ENCODE data around the gene GCSAM.

GCSAM gene

GRCh38 chr3:112132975-112133448 is at the start of gene GCSAM:
TSS of gene GCSAM (minus strand) at chr3:112133248. CDS start at chr3:112133120, 128 bp downstream.
- peaks cover 34% of the 10 kb centered on the region for H3K4me1 ChIP-seq (ENCODE audit: insufficient read depth, low read length)
- H3K9ac ChIP-seq (ENCODE audit: low read depth, low read length), result no peak within 1 kb of the TSS
- H3K36me3 ChIP-seq (ENCODE audit: insufficient read depth, low read depth, low read length), result no peaks in the 10 kb centered on the region
- H3K4me3 ChIP-seq (ENCODE audit: low read length), result no peak within 1 kb of the TSS
- H3K9me3 ChIP-seq (ENCODE audit: insufficient read depth, low read depth, low read length), result no peaks in the 10 kb centered on the region
- H3K27ac ChIP-seq (ENCODE audit: low read length), result no peak within 1 kb of the TSS
- no peaks in the 10 kb centered on the region for H3K27me3 ChIP-seq (ENCODE audit: insufficient read depth, low read length)

DNA sequence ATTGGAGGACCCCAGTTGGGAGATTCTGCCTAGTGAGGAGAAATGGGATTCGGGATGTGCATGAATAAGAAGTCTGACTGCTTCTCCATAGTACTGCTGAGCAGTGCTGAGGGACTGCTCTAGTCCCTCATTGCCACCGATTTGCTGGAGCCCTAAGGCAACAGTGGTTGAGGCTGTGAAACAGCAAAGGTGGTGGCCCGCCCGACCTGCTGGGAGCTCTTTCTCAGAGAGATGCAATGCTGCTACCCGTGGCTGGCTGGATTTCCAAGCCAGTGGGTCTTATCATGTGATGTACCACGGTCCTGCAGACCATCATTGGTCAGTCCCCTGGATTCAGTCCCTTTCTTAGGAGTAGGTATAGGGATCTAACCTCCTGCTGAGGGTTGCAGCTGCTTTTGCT is 42.6 kb upstream of the GCSAM start:
- Histone ChIP-seq H3K27me3 (ENCODE audit: insufficient read depth, low read length) (no peaks in the 10 kb centered on the region), H3K4me1 (ENCODE audit: insufficient read depth, low read length) (no peaks in the 10 kb centered on the region), H3K9ac (ENCODE audit: low read depth, low read length) (no peak overlapping the region), H3K9me3 (ENCODE audit: insufficient read depth, low read depth, low read length) (no peaks in the 10 kb centered on the region), H3K4me3 (ENCODE audit: low read length) (no peak overlapping the region), H3K27ac (ENCODE audit: low read length) (no peak overlapping the region), H3K36me3 (ENCODE audit: insufficient read depth, low read depth, low read length) (no peaks in the 10 kb centered on the region)

DNA sequence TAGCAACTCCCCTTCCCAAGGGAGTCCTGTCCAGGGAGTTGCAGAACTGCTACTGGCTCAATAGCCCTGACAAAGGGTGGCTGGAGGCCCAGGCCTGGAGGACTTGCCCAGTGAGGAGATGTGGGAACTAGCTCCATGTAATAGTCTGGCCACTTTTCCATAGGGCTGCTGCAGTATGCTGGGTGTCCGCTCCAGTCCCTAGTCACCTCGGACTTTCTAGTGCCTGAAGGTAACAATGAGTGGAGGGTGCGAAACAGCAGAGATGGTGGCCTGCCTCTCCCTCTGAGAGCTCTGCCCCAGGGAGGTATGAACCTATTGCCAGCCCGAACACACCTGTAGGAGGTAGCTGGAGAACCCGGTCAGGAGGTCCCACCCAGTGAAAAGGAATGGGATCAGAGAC is 42.0 kb upstream of the GCSAM start:
- Histone ChIP-seq H3K9ac (ENCODE audit: low read depth, low read length) (no peak overlapping the region), H3K4me1 (ENCODE audit: insufficient read depth, low read length) (no peaks in the 10 kb centered on the region), H3K36me3 (ENCODE audit: insufficient read depth, low read depth, low read length) (no peaks in the 10 kb centered on the region), H3K27me3 (ENCODE audit: insufficient read depth, low read length) (no peaks in the 10 kb centered on the region), H3K4me3 (ENCODE audit: low read length) (no peak overlapping the region), H3K9me3 (ENCODE audit: insufficient read depth, low read depth, low read length) (no peaks in the 10 kb centered on the region), H3K27ac (ENCODE audit: low read length) (no peak overlapping the region)

GRCh38 chr3:112171144-112171543 is 38.1 kb upstream of the GCSAM start:
- H3K27ac ChIP-seq (ENCODE audit: low read length), result no peak overlapping the region
- H3K4me1 ChIP-seq (ENCODE audit: insufficient read depth, low read length), result no peaks in the 10 kb centered on the region
- no peaks in the 10 kb centered on the region for H3K36me3 ChIP-seq (ENCODE audit: insufficient read depth, low read depth, low read length)
- H3K4me3 ChIP-seq (ENCODE audit: low read length), result no peak overlapping the region
- peaks cover 4% of the 10 kb centered on the region for H3K9me3 ChIP-seq (ENCODE audit: insufficient read depth, low read depth, low read length)
- H3K9ac ChIP-seq (ENCODE audit: low read depth, low read length), result no peak overlapping the region
- H3K27me3 ChIP-seq (ENCODE audit: insufficient read depth, low read length), result no peaks in the 10 kb centered on the region

DNA sequence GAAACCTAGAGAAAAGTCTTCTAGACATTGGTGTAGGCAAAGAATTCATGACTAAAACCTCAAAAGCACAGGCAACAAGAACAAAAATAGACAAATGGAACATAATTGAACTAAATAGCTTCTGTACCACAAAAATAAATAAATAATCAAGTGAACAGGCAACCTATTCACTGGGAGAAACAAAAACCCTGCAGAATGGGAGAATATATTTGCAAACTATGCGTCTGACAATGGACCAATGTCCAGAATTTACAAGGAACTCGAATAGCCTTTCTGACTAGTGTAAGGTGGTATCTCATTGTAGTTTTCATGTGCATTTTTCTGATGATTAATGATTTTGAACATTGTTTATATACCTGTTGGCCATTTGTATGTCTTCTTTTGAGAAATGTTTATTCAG is 37.0 kb upstream of the GCSAM start:
- no peak overlapping the region for H3K27ac ChIP-seq (ENCODE audit: low read length)
- H3K36me3 ChIP-seq (ENCODE audit: insufficient read depth, low read depth, low read length), result no peaks in the 10 kb centered on the region
- H3K4me1 ChIP-seq (ENCODE audit: insufficient read depth, low read length), result no peaks in the 10 kb centered on the region
- no peaks in the 10 kb centered on the region for H3K27me3 ChIP-seq (ENCODE audit: insufficient read depth, low read length)
- no peak overlapping the region for H3K4me3 ChIP-seq (ENCODE audit: low read length)
- no peak overlapping the region for H3K9ac ChIP-seq (ENCODE audit: low read depth, low read length)
- H3K9me3 ChIP-seq (ENCODE audit: insufficient read depth, low read depth, low read length), result peaks cover 11% of the 10 kb centered on the region

DNA sequence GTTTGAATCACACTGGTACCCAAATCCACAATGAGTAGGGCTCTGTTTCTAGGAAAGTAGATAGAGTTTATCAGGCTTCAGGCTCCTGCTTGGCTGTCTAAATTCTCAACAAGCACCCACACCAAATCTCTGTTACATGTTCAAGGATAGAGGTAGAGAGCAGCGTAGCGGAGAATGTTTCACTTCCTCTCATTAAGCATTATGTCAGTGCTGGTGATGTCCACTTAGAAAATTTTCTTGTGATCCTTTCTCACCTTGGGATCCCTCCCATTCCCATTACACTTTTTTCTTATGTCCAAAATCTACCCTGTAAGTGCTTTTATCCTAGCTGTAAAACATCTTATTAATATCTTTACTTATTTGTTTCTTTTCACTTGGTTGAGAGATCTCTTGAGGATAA is 34.7 kb upstream of the GCSAM start:
- H3K36me3 ChIP-seq (ENCODE audit: insufficient read depth, low read depth, low read length), result no peaks in the 10 kb centered on the region
- H3K27ac ChIP-seq (ENCODE audit: low read length), result no peak overlapping the region
- H3K4me1 ChIP-seq (ENCODE audit: insufficient read depth, low read length), result no peaks in the 10 kb centered on the region
- H3K27me3 ChIP-seq (ENCODE audit: insufficient read depth, low read length), result no peaks in the 10 kb centered on the region
- peaks cover 11% of the 10 kb centered on the region for H3K9me3 ChIP-seq (ENCODE audit: insufficient read depth, low read depth, low read length)
- no peak overlapping the region for H3K9ac ChIP-seq (ENCODE audit: low read depth, low read length)
- no peak overlapping the region for H3K4me3 ChIP-seq (ENCODE audit: low read length)

DNA sequence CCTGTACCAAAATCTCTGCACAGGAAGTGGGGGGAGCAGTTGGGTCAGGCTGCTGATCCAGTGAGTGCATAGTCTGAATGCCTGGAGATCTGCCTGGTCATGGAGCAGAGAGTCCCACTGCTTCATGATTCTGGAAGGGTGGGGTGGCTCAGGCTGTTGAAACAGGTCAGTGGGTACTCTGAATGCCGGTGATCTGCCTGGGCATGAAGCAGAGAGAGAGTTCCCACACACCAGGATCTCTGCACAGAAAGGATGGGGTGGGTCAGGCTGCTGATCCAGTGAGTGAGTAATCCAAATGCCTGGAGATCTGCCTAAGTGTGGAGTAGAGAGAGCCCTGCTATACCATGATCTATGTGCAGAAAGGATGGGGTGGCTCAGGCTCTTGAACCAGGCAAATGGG is 16.1 kb upstream of the GCSAM start:
- Histone ChIP-seq H3K9me3 (ENCODE audit: insufficient read depth, low read depth, low read length) (peaks cover 28% of the 10 kb centered on the region), H3K4me1 (ENCODE audit: insufficient read depth, low read length) (no peaks in the 10 kb centered on the region)

DNA sequence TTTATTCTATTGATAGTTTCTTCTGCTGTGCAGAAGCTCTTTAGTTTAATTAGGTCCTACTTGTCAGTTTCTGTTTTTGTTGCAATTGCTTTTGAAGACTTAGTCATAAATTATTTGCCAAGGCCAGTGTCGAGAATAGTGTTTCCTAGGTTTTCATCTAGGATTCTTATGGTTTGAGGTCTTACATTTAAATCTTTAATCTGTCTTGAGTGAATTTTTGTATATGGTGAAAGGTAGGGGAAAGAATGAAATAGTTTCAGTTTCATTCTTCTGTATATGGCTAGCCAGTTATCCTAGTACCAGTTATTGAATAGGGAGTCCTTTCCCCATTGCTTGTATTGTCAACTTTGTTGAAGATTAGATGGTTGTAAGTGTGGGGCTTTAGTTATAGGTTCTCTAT is 10.6 kb upstream of the GCSAM start:
- H3K4me3 ChIP-seq (ENCODE audit: low read length), result no peak overlapping the region
- no peaks in the 10 kb centered on the region for H3K36me3 ChIP-seq (ENCODE audit: insufficient read depth, low read depth, low read length)
- H3K4me1 ChIP-seq (ENCODE audit: insufficient read depth, low read length), result no peaks in the 10 kb centered on the region; the same call in 1 of the 2 replicates

More for the DNA sequence above, 16.1 kb upstream of the GCSAM start:
- no peak overlapping the region for H3K4me3 ChIP-seq (ENCODE audit: low read length)
- H3K9ac ChIP-seq (ENCODE audit: low read depth, low read length), result no peak overlapping the region
- no peaks in the 10 kb centered on the region for H3K36me3 ChIP-seq (ENCODE audit: insufficient read depth, low read depth, low read length)
- H3K27ac ChIP-seq (ENCODE audit: low read length), result no peak overlapping the region
- H3K27me3 ChIP-seq (ENCODE audit: insufficient read depth, low read length), result no peaks in the 10 kb centered on the region

DNA sequence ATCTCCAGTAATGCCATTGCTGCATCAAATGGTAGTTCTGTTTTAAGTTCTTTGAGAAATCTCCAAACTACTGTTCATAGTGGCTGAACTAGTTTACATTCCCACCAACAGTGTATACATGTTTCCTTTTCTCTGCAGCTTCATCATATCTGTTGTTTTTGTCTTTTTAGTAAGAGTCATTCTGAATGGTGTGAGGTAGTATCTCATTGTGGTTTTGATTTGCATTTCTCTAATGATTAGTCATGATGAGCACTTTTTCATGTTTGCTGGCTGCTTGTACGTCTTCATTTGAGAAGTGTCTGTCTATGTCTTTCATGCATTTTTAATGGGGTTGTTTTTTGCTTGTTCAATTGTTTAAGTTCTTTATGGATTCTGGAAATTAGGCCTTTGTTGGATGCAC is 10.2 kb upstream of the GCSAM start:
- Histone ChIP-seq H3K4me3 (ENCODE audit: low read length) (no peak overlapping the region), H3K9ac (ENCODE audit: low read depth, low read length) (no peak overlapping the region), H3K9me3 (ENCODE audit: insufficient read depth, low read depth, low read length) (peaks cover 19% of the 10 kb centered on the region), H3K4me1 (ENCODE audit: insufficient read depth, low read length) (peaks cover 4% of the 10 kb centered on the region; the same call in 1 of the 2 replicates), H3K36me3 (ENCODE audit: insufficient read depth, low read depth, low read length) (no peaks in the 10 kb centered on the region), H3K27me3 (ENCODE audit: insufficient read depth, low read length) (no peaks in the 10 kb centered on the region), H3K27ac (ENCODE audit: low read length) (no peak overlapping the region)

More for the DNA sequence above, 10.6 kb upstream of the GCSAM start:
- H3K27ac ChIP-seq (ENCODE audit: low read length), result no peak overlapping the region
- no peaks in the 10 kb centered on the region for H3K27me3 ChIP-seq (ENCODE audit: insufficient read depth, low read length)
- H3K9me3 ChIP-seq (ENCODE audit: insufficient read depth, low read depth, low read length), result peaks cover 19% of the 10 kb centered on the region
- no peak overlapping the region for H3K9ac ChIP-seq (ENCODE audit: low read depth, low read length)

- no peaks in the 10 kb centered on the region for H3K36me3 ChIP-seq (ENCODE audit: insufficient read depth, low read depth, low read length)
- H3K4me3 ChIP-seq (ENCODE audit: low read length), result no peak overlapping the region
- no peak overlapping the region for H3K27ac ChIP-seq (ENCODE audit: low read length)
- H3K9ac ChIP-seq (ENCODE audit: low read depth, low read length), result no peak overlapping the region
- peaks cover 10% of the 10 kb centered on the region for H3K9me3 ChIP-seq (ENCODE audit: insufficient read depth, low read depth, low read length)
- H3K27me3 ChIP-seq (ENCODE audit: insufficient read depth, low read length), result no peaks in the 10 kb centered on the region
- H3K4me1 ChIP-seq (ENCODE audit: insufficient read depth, low read length), result peaks cover 22% of the 10 kb centered on the region; the same call in 1 of the 2 replicates
Observed at GRCh38 chr3:112141293-112141692, 8.2 kb upstream of the GCSAM start.

DNA sequence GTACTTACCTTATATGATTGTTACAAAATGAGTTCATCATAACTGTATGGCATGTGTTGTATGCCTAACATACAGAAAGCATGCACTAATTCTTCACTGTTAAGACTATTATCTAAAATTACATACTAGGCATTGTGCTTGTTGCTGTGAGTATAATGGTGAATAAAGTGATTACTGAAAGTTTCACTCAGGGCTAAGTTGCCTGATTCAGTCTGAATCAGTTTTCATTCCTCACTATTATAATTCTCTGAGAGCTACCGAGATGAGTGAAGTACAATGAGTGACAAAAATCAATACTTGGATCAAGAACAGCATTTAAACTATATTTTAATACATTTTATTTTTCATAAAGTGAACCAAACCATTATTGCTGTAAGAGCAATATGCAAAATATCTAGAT is 7.5 kb upstream of the GCSAM start:
- Histone ChIP-seq H3K27ac (ENCODE audit: low read length) (no peak overlapping the region), H3K4me3 (ENCODE audit: low read length) (no peak overlapping the region), H3K4me1 (ENCODE audit: insufficient read depth, low read length) (peaks cover 29% of the 10 kb centered on the region; the same call in 1 of the 2 replicates), H3K9ac (ENCODE audit: low read depth, low read length) (no peak overlapping the region), H3K36me3 (ENCODE audit: insufficient read depth, low read depth, low read length) (no peaks in the 10 kb centered on the region), H3K9me3 (ENCODE audit: insufficient read depth, low read depth, low read length) (peaks cover 10% of the 10 kb centered on the region), H3K27me3 (ENCODE audit: insufficient read depth, low read length) (no peaks in the 10 kb centered on the region)

DNA sequence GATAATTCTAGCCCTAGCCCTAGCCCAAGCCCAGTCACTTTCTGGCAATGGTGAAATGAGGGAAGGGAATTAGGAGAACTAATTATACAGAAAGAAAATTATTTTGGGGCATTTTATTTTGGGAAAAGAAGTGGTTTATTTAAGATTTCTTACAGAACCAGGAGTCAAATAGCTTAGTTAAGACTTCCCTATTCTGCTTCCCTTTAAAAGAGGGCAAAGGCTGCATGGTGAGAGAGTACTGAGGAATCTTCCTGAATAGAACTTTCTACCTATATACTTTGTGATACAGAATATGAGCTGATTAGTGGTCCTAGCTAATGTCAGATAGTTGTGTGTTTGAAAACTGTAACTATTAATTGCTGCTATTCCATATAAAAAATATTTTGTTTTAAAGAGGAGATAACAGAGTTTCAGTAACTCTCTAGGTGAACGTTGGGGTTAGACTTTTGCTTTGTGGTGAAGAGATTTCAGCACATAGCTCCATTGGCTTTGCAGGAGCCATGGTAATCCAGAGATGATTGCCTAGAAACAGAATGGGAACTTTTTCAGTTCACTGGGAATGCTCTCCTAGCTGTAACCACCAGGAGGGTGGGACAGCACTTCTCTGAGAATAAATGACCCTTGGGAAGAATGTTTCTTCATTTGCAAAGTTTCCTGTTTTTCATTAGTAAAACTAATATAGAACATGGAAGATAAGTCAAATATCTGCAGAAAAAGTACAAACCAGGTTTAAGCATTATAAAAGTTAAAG is 5.3 kb upstream of the GCSAM start:
- Histone ChIP-seq H3K36me3 (ENCODE audit: insufficient read depth, low read depth, low read length) (no peaks in the 10 kb centered on the region), H3K27ac (ENCODE audit: low read length) (no peak overlapping the region), H3K4me1 (ENCODE audit: insufficient read depth, low read length) (peaks cover 30% of the 10 kb centered on the region; the same call in 1 of the 2 replicates), H3K4me3 (ENCODE audit: low read length) (no peak overlapping the region), H3K9me3 (ENCODE audit: insufficient read depth, low read depth, low read length) (peaks cover 2% of the 10 kb centered on the region; the same call in 1 of the 2 replicates), H3K27me3 (ENCODE audit: insufficient read depth, low read length) (no peaks in the 10 kb centered on the region), H3K9ac (ENCODE audit: low read depth, low read length) (no peak overlapping the region)

All from iPS-20b (cell line).